C1 segment of cervical spinal cord (tissue), 14 donors: ENCODE data around the gene PTPN3.
A peak's percentile ranks its signal among the peaks of the same experiment; 100 is the strongest.

ENCODE experiments used
- DNase-seq, 14 donors: peaks; one replicate each; lab custom pipeline; 2025; lab: John Stamatoyannopoulos, UW

Gene PTPN3

GRCh38 chr9:109453210-109453842 is 44.8 kb downstream of the PTPN3 start:
- no peak for DNase-seq

GRCh38 chr9:109452761-109453160 is 45.3 kb downstream of the PTPN3 start:
- DNase-seq, result no peak

- no peak for DNase-seq
These were observed 46.6 kb downstream of the PTPN3 start for GRCh38 chr9:109451311-109452025.

- DNase-seq, result no peak
These were observed 47.8 kb downstream of the PTPN3 start for GRCh38 chr9:109450346-109450745.

- no peak for DNase-seq
These were observed 48.9 kb downstream of the PTPN3 start for GRCh38 chr9:109449036-109449798.

GRCh38 chr9:109448223-109448622 is 49.9 kb downstream of the PTPN3 start:
- DNase-seq, result no peak

- no peak for DNase-seq
These were observed 50.6 kb downstream of the PTPN3 start for GRCh38 chr9:109447329-109448076.

GRCh38 chr9:109444771-109445320 is 53.3 kb downstream of the PTPN3 start:
- DNase-seq, result no peak

- DNase-seq, result no peak
These were observed 55.4 kb downstream of the PTPN3 start for GRCh38 chr9:109442716-109443115.

- no peak for DNase-seq
These were observed 56.8 kb downstream of the PTPN3 start for GRCh38 chr9:109441296-109441695.

GRCh38 chr9:109440797-109441287 is 57.3 kb downstream of the PTPN3 start:
- peak in 9 of 14 donors; percentile 9 to 47 (median 17) for DNase-seq

GRCh38 chr9:109440117-109440515 is 58.0 kb downstream of the PTPN3 start:
- peak in 1 of 14 donors; percentile 1 for DNase-seq

- no peak for DNase-seq
These were observed 58.6 kb downstream of the PTPN3 start for GRCh38 chr9:109439378-109440116.

- peak in 1 of 14 donors; percentile 3 for DNase-seq
These were observed 60.8 kb downstream of the PTPN3 start for GRCh38 chr9:109437286-109437685.

GRCh38 chr9:109436071-109436470 is 62.0 kb downstream of the PTPN3 start:
- DNase-seq, result no peak

- no peak for DNase-seq
These were observed 64.6 kb downstream of the PTPN3 start for GRCh38 chr9:109433476-109433875.

- DNase-seq, result no peak
These were observed 67.9 kb downstream of the PTPN3 start for GRCh38 chr9:109430231-109430630.

GRCh38 chr9:109428854-109429253 is 69.3 kb downstream of the PTPN3 start:
- no peak for DNase-seq

- no peak for DNase-seq
These were observed 70.2 kb downstream of the PTPN3 start for GRCh38 chr9:109427886-109428285.

GRCh38 chr9:109426626-109427402 is 71.3 kb downstream of the PTPN3 start:
- DNase-seq, result no peak
